ENCODE results near the gene HPSE2. TPM values are rescaled to one million over a fixed set of nuclear protein-coding genes. Genes with fewer than 3 reads are reported as not detected.
"Not testable (repeated sequence)": the region's sequence is repeated elsewhere in the genome, so short reads cannot be mapped to it uniquely, and the experiment has no call there.

The HPSE2 gene
- total RNA-seq, 2 experiments from 2014 or later, result 0.14 to 0.28 TPM

DNA sequence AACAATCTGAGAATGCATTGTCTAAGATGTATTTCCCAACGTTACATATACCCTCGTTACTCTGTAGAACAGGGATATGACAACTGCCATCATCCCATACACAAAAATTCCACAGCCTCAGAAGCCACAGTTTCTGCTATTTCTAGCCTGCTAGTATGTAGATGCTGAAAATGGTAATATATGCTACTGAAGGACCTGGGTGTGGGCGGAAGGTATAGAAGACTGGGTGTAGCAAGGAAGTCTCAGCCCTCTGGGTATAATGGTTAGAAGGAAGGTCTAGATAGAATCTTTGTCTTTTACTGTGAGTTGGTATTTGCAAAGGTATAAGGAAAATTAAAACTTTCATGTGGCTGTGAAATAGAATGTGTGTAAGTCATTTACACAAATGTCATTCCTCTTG is 709.7 kb downstream of the HPSE2 start:
- POLR2A ChIA-PET, result no interaction called here
- no peaks in the 10 kb centered on the region for H3K4me1 Mint-ChIP-seq
- DNase-seq (no peak), ATAC-seq (ENCODE audit: low read depth) (no peak)
- no peak overlapping the region for H3K27ac Mint-ChIP-seq
- H3K36me3 Mint-ChIP-seq, result no peaks in the 10 kb centered on the region
- no peaks in the 10 kb centered on the region for H3K9me3 Mint-ChIP-seq
- peaks cover 9% of the 10 kb centered on the region for H3K27me3 Mint-ChIP-seq
- no peak overlapping the region for H3K4me3 Mint-ChIP-seq

- POLR2A ChIA-PET, result no interaction called here
- H3K4me1 Mint-ChIP-seq, result no peaks in the 10 kb centered on the region
- peaks cover 4% of the 10 kb centered on the region for H3K27me3 Mint-ChIP-seq
- no peak overlapping the region for H3K4me3 Mint-ChIP-seq
- H3K27ac Mint-ChIP-seq, result no peak overlapping the region
- DNase-seq, result no peak
- no peaks in the 10 kb centered on the region for H3K9me3 Mint-ChIP-seq
- no peak for ATAC-seq (ENCODE audit: low read depth)
- H3K36me3 Mint-ChIP-seq, result no peaks in the 10 kb centered on the region
These were observed 711.5 kb downstream of the HPSE2 start for GRCh38 chr10:98524124-98524523.

DNA sequence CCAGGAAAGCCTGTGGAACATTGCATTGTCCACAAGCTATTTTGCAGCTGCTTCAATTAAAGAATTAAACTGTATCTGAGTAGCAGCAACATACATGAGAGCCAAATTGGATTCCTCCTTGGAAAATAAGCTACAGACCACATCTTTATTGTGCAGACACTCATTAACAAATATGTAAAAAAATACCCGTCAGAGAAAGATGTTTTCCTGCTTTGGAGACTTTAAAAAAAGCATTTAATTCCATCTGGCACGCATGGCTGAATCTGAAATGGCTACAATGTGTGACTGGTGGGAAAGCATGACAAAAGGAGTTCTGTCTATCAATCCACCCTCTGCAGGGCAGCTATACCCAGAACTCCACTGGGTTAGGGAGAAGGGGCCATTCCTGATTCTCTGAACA is 715.8 kb downstream of the HPSE2 start:
- Mint-ChIP-seq H3K9me3 (no peaks in the 10 kb centered on the region), H3K4me1 (no peaks in the 10 kb centered on the region), H3K36me3 (no peaks in the 10 kb centered on the region), H3K4me3 (no peak overlapping the region), H3K27ac (no peak overlapping the region), H3K27me3 (peaks cover 5% of the 10 kb centered on the region)
- POLR2A ChIA-PET, result no interaction called here
- DNase-seq, result no peak
- no peak for ATAC-seq (ENCODE audit: low read depth)

DNA sequence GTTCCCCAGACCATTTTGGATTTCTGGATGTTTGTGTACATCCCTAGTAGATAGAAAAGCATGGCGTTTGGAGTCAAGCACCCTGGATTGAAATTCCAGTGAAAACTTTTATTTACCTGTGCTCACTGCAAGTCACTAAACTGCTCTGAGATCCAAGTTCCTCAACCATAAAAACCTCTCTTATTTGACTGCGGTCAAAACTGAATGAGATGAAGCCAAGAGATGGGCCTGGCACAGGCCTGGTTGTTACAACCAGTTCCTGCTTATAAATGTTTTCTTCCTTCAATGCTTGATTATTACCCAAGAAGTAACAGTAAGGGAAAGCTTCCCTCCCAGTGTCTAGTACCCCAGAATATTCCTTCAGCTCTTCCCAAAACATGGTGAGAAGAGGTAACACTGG is 718.0 kb downstream of the HPSE2 start:
- Mint-ChIP-seq H3K9me3 (no peaks in the 10 kb centered on the region), H3K4me1 (no peaks in the 10 kb centered on the region), H3K27ac (no peak overlapping the region), H3K4me3 (no peak overlapping the region), H3K27me3 (peaks cover 5% of the 10 kb centered on the region), H3K36me3 (no peaks in the 10 kb centered on the region)
- POLR2A ChIA-PET, result no interaction called here
- ATAC-seq (ENCODE audit: low read depth) (no peak), DNase-seq (no peak)

DNA sequence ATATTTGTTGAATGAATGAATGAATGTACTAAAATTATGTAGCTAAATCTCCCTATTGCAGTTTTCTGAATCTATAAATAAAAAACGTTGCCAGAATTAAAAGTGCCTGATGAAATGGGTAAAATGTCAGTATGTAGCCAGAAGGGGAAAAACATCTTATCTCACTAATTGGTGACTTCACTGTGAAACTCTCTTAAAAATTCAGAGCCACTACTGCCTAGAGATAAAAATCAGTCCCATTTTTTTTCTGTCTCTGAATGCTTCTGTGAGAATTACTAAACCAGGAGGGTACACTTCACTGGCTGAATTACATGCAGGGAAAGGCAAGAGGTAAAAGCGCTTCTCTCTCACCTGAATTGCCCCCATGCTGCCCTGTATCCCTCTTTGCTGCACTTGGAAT is 719.3 kb downstream of the HPSE2 start:
- DNase-seq (no peak), ATAC-seq (ENCODE audit: low read depth) (no peak)
- POLR2A ChIA-PET, result no interaction called here
- H3K27me3 Mint-ChIP-seq, result peaks cover 5% of the 10 kb centered on the region
- H3K27ac Mint-ChIP-seq, result no peak overlapping the region
- no peak overlapping the region for H3K4me3 Mint-ChIP-seq
- H3K9me3 Mint-ChIP-seq, result no peaks in the 10 kb centered on the region
- H3K4me1 Mint-ChIP-seq, result no peaks in the 10 kb centered on the region
- no peaks in the 10 kb centered on the region for H3K36me3 Mint-ChIP-seq

DNA sequence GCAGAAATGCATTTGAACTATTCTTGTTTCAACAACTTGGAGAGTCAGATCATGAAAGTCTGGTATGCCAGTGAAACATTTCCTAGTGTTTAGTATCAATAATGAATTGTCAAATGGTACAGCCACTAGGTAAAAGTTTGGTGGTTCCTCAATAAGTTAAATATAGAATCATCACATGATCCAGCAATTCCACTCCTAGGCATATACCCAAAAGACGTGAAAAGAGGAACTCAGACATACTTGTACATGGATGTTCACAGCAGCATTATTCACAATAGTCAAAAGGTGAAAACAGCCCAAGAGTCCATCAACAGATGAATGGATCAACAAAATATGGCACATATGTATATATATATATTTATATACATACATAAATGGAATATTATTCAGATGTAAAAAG is 721.9 kb downstream of the HPSE2 start:
- POLR2A ChIA-PET, result no interaction called here
- Mint-ChIP-seq H3K4me1 (no peaks in the 10 kb centered on the region), H3K36me3 (no peaks in the 10 kb centered on the region), H3K27ac (no peak overlapping the region), H3K4me3 (no peak overlapping the region), H3K9me3 (no peaks in the 10 kb centered on the region), H3K27me3 (peaks cover 5% of the 10 kb centered on the region)
- no peak for ATAC-seq (ENCODE audit: low read depth)
- no peak for DNase-seq

DNA sequence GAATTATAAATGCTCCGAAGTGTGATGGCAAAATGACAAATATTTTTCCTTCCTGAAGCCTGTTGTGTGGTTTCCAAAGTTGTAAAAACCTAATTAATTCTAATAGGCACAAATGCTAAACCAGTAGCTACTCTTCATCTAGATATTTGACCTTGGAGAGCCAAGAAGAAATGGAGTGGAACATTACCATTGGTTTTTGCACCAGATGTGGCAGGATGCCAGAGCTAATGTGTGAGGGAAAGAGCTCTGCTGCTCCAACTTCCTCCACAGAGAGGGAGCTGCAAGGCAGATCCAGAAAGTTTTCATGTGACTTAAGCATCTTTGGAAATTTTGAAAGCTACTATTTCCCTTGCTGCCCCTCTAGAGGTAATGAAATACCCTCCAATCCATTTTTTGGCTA is 723.8 kb downstream of the HPSE2 start:
- H3K36me3 Mint-ChIP-seq, result no peaks in the 10 kb centered on the region
- no peaks in the 10 kb centered on the region for H3K9me3 Mint-ChIP-seq
- H3K27me3 Mint-ChIP-seq, result peaks cover 9% of the 10 kb centered on the region
- POLR2A ChIA-PET, result no interaction called here
- H3K4me3 Mint-ChIP-seq, result no peak overlapping the region
- H3K4me1 Mint-ChIP-seq, result no peaks in the 10 kb centered on the region
- ATAC-seq (ENCODE audit: low read depth) (no peak), DNase-seq (no peak)
- no peak overlapping the region for H3K27ac Mint-ChIP-seq

- POLR2A ChIA-PET, result no interaction called here
- no peaks in the 10 kb centered on the region for H3K9me3 Mint-ChIP-seq
- ATAC-seq (ENCODE audit: low read depth), result no peak
- H3K27me3 Mint-ChIP-seq, result peaks cover 6% of the 10 kb centered on the region
- no peaks in the 10 kb centered on the region for H3K36me3 Mint-ChIP-seq
- no peak overlapping the region for H3K27ac Mint-ChIP-seq
- DNase-seq, result no peak
- no peak overlapping the region for H3K4me3 Mint-ChIP-seq
- no peaks in the 10 kb centered on the region for H3K4me1 Mint-ChIP-seq
These were observed 725.1 kb downstream of the HPSE2 start for GRCh38 chr10:98510412-98510995.

- Mint-ChIP-seq H3K27me3 (peaks cover 4% of the 10 kb centered on the region), H3K4me3 (no peak overlapping the region), H3K36me3 (no peaks in the 10 kb centered on the region), H3K27ac (no peak overlapping the region), H3K9me3 (no peaks in the 10 kb centered on the region), H3K4me1 (no peaks in the 10 kb centered on the region)
- POLR2A ChIA-PET, result no interaction called here
- ATAC-seq (ENCODE audit: low read depth) (no peak), DNase-seq (no peak)
These were observed 725.9 kb downstream of the HPSE2 start for GRCh38 chr10:98509745-98510144.

DNA sequence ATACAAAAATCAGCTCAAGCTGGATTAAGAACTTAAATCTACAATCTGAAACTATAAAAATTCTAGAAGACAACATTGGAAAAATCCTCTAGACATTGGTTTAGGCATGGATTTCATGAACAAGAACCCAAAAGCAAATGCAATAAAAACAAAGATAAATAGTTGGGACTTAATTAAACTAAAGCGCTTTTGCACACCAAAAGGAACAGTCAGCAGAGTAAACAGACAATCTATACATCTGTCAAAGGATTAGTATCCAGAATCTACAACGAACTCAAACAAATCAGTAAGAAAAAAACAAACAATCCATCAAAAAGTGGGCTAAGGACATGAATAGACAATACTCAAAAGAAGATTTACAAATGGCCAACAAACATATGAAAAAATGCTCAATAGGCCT is 733.1 kb downstream of the HPSE2 start:
- POLR2A ChIA-PET; H3K4me3 Mint-ChIP-seq; H3K4me1 Mint-ChIP-seq; H3K36me3 Mint-ChIP-seq; H3K9me3 Mint-ChIP-seq; ATAC-seq (ENCODE audit: low read depth); DNase-seq; H3K27ac Mint-ChIP-seq: not testable (repeated sequence)
- peaks cover 20% of the 10 kb centered on the region for H3K27me3 Mint-ChIP-seq

DNA sequence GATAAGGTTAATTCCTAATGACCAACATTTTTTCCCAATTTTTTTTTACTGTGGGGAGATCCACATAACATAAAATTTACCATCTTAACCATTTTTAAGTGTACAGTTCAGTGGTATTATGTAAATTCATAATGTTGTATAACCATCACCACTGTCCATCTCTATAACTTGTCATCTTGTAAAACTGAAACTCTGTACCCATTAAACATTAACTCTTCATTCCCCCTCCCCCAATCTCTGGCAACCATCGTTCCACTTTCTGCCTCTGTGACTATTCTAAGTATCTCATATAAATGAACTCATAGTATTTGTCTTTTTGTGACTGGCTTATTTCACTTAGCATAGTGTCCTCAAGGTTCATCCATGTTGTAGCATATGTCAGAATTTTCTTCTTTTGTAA is 742.9 kb downstream of the HPSE2 start:
- ATAC-seq (ENCODE audit: low read depth), result no peak
- no peak for DNase-seq
- H3K9me3 Mint-ChIP-seq, result peaks cover 10% of the 10 kb centered on the region

DNA sequence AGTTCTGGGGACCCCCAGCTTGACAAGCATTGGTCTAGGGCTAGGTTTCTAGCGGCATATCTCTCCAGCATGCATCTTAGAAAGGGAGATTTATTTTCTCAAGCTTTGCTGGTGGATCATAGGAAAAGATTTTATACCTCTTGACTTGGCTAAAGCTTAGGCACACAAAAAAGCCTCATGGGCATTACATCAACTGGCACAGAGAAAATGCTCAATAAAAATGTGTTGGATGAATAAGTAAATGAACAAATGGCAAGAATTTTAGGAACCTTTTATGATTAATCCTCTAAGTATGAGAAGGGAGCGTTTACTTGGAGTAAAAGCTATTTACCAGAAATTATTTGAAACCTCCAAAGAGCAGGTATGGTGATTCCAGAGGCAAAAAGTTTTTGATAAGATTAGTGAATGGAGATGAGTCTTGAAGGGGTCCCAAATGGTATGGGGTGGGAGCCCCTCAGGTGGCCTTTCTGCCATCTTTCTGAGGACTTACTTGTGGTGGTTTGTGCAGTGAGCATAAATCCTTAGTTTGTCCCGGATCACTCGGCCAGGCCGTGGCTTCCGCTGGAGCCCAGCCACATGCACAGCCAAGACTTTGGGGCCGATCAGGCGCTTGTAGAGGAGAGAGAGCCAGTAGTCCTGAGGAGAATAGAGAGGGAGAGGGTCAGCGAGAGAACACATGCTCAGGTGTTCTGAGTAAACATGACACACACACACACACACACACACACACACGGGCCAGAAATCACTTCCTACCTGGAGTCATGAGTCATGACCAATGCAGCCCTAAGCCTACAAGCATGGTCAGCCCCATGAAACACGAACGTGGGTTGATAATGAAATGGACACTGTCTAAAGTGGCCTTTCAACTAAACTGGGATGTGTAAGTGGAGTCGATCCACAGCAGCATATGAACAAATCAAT is 745.8 kb downstream of the HPSE2 start:
- POLR2A ChIA-PET, result no interaction called here
- Mint-ChIP-seq H3K4me3 (no peak overlapping the region), H3K4me1 (peaks cover 2% of the 10 kb centered on the region), H3K27ac (no peak overlapping the region), H3K36me3 (no peaks in the 10 kb centered on the region), H3K9me3 (no peaks in the 10 kb centered on the region), H3K27me3 (peaks cover 11% of the 10 kb centered on the region)
- no peak for ATAC-seq (ENCODE audit: low read depth)
- DNase-seq, result no peak

More for the DNA sequence above, 742.9 kb downstream of the HPSE2 start:
- POLR2A ChIA-PET, result no interaction called here
- H3K27me3 Mint-ChIP-seq, result peaks cover 17% of the 10 kb centered on the region
- H3K27ac Mint-ChIP-seq, result no peak overlapping the region
- peaks cover 2% of the 10 kb centered on the region for H3K4me1 Mint-ChIP-seq
- no peaks in the 10 kb centered on the region for H3K36me3 Mint-ChIP-seq
- H3K4me3 Mint-ChIP-seq, result no peak overlapping the region

DNA sequence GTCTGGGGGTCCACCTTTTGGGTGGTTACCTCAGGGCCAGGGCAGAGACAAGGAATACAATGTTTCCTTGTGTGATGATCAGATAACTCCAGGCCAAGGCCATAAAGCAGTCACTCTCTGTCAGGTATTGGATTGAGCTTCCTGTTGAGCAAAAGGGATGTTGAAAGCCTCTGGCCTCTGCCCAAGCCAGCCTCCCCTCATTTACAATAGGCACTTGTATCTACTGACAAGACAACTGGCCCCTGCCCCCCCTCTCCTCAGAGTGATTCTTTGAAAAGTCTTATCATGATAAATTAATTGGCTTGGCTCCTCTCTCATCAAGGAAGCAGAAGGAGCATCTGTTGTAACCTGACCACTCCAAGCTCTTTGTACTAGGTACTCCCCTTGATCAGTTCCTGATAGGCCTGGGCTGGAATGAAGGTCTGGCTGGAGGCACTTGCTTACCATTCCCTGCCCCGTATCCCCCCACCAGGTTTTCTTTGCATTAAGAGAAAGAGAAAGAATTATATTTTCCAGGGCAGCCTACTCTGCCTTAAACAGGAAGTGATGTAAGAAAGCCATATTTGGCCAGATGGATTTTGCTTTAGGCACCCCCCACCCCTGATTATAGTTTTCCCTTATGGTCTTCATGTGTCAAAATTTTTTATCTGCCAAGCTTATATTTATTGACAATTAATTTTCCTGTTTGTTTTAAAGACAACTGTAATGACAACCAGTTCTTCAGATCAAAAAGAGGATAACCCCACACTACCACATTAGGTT is 746.8 kb downstream of the HPSE2 start:
- Mint-ChIP-seq H3K27ac (no peak overlapping the region), H3K4me3 (no peak overlapping the region), H3K27me3 (peaks cover 11% of the 10 kb centered on the region), H3K9me3 (no peaks in the 10 kb centered on the region), H3K4me1 (peaks cover 2% of the 10 kb centered on the region), H3K36me3 (peaks cover 2% of the 10 kb centered on the region)
- POLR2A ChIA-PET, result no interaction called here
- ATAC-seq (ENCODE audit: low read depth) (no peak), DNase-seq (no peak)

DNA sequence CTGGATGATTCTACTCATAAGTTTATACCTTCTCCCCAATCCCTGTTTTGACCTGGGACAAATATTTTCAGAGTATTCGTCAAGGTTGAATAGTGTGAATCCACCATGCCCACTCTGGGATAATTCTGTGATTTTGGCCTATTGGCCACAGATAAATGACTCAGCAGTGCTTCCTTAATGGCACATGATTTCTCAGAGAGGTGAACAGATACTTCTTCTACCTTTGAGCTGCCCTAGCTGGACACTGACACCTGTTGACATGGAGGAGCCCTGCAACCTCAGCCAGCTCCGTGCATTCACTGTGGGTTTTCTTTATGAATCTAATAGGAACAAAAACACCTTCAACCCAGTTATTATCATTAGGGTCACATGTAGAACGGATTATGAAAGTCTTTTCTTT is 748.0 kb downstream of the HPSE2 start:
- H3K27me3 Mint-ChIP-seq, result peaks cover 8% of the 10 kb centered on the region
- DNase-seq (no peak), ATAC-seq (ENCODE audit: low read depth) (no peak)
- POLR2A ChIA-PET, result no interaction called here
- no peak overlapping the region for H3K4me3 Mint-ChIP-seq
- H3K9me3 Mint-ChIP-seq, result peaks cover 4% of the 10 kb centered on the region
- peaks cover 2% of the 10 kb centered on the region for H3K4me1 Mint-ChIP-seq
- no peak overlapping the region for H3K27ac Mint-ChIP-seq
- peaks cover 2% of the 10 kb centered on the region for H3K36me3 Mint-ChIP-seq

Data from activated naive CD8-positive, alpha-beta T cell treated with anti-CD3 and anti-CD28 coated beads, Interleukin-2, amount 10 ng/mL, durations not matched to agents 7 days and 5 days (primary cell).